Tibial nerve (tissue), 4 donors: ENCODE measurements around the gene GNAI3. TPM values are rescaled to one million over a fixed set of nuclear protein-coding genes. Genes with fewer than 3 reads are reported as not detected.

ENCODE experiments used
- DNase-seq, 2 donors: peaks; one replicate each; pipeline ENCODE4 v3.0.0-alpha.2; 2019; ENCODE audit warnings: low spot score in 2 of 2
- H3K27ac ChIP-seq, 4 donors: fragments of 200-600 bp; sonication (generic) in 3 of 4; one replicate each; pipeline ENCODE4 v1.5.1; 2017 to 2019; ENCODE audit warnings: mild to moderate bottlenecking in 1 of 4
- H3K27me3 ChIP-seq, 2 donors: fragments of 200-600 bp; sonication (generic) in 1 of 2; one replicate each; pipeline versions ENCODE4 v1.5.1 to v1.6.0; 2017 to 2019
- H3K36me3 ChIP-seq, 3 donors: fragments of 200-600 bp; sonication (generic); one replicate each; pipeline ENCODE4 v1.5.1; 2018 to 2019
- H3K4me1 ChIP-seq, 4 donors: fragments of 200-600 bp; sonication (generic) in 3 of 4; one replicate each; pipeline ENCODE4 v1.5.1; 2017 to 2019
- H3K4me3 ChIP-seq, 4 donors: fragments of 200-600 bp; sonication (generic) in 3 of 4; one replicate each; pipeline ENCODE4 v1.5.1; 2017 to 2019; ENCODE audit warnings: mild to moderate bottlenecking in 1 of 4, moderate library complexity in 1 of 4
- H3K9me3 ChIP-seq, 4 donors: fragments of 200-600 bp; sonication (generic) in 3 of 4; one replicate each; pipeline ENCODE4 v1.5.1; 2017 to 2019
- CTCF ChIP-seq, 5 experiments: fragments of 200-600 bp in 3 of 5; fragments of 450-650 bp in 2 of 5; sonication (generic) in 3 of 5; IDR thresholded peaks; one replicate each; pipeline ENCODE4 v1.5.1; 2016 to 2019; ENCODE audit warnings: antibody characterized with exemption in 5 of 5, mild to moderate bottlenecking in 3 of 5, moderate library complexity in 2 of 5
- EP300 ChIP-seq, 2 donors: sonication (generic); formaldehyde crosslinking; IDR thresholded peaks; one replicate each; pipeline ENCODE4 v1.6.1; 2017; ENCODE audit warnings: antibody characterized with exemption in 2 of 2, mild to moderate bottlenecking in 1 of 2
- POLR2A ChIP-seq, 2 donors: fragments of 450-650 bp; IDR thresholded peaks; one replicate each; pipeline ENCODE4 v1.6.1; 2017; ENCODE audit warnings: antibody characterized with exemption in 2 of 2, mild to moderate bottlenecking in 2 of 2, moderate library complexity in 2 of 2
- WGBS, 2 donors: methylation state at CpG; one replicate each; pipeline ENCODE4 v1.1.5; 2018; 5-methylcytosine and 5-hydroxymethylcytosine counted together
- total RNA-seq, 4 donors: library from RNA; depleted of rRNA; stranded (reverse); fragments of >200 nt; gene quantifications; one replicate each; pipeline ENCODE4 v1.1.0, GENCODE V29; 2016

Gene GNAI3
- total RNA-seq, 4 donors from 2014 or later = 4.0 to 6.3 (median 5.1) TPM

- H3K4me1 ChIP-seq = peaks cover 0 to 57% (median 16%) of the 10 kb centered on the region in 4 donors
- no peak for DNase-seq
- WGBS, 2 donors = 52 to 66% methylated on average over 5 of the region's 5 CpGs
- no peaks in the 10 kb centered on the region for H3K27me3 ChIP-seq
- H3K27ac ChIP-seq = peak overlapping the region in 2 of 4 donors; percentile 43 to 54
- TF ChIP-seq POLR2A (IDR thresholded peaks at IDR 0.05) (no peak), EP300 (IDR thresholded peaks at IDR 0.05) (no peak), CTCF (IDR thresholded peaks at IDR 0.05) (no peak)
- H3K36me3 ChIP-seq = peaks cover 0 to 67% (median 0%) of the 10 kb centered on the region in 3 donors
- H3K9me3 ChIP-seq = no peaks in the 10 kb centered on the region
- no peak overlapping the region for H3K4me3 ChIP-seq
These were observed 46.6 kb upstream of the GNAI3 start for GRCh38 chr1:109501644-109502363.

DNA sequence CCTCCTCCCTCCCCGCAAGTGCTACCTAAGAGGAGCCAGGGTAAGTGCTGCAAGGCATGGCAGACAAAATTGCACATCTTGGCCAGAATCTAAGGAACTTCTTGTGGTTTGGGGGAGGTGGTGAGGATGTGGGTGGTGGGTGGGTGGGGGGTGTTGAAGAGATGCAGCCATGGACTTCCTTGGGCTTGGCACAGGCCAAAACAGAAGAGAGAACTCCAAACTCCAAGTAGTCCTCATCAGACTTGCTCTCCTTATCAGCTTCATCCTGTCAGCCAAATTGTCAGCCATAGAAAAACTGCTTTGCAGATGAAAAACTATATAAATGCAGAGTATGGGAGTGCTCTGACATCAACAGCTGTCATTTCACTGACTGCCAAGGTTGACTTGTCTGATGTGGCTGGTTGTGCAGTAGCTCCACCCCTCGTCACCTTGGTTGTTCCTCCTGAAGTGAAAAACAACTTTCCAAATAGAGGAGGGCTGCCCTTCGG, 46.0 kb upstream of the GNAI3 start:
- 86 to 92% methylated on average over 3 of the region's 3 CpGs for WGBS, 2 donors
- H3K4me1 ChIP-seq = peaks cover 0 to 57% (median 16%) of the 10 kb centered on the region in 4 donors
- H3K27me3 ChIP-seq = no peaks in the 10 kb centered on the region
- TF ChIP-seq CTCF (IDR thresholded peaks at IDR 0.05) = no peak
- TF ChIP-seq EP300 (IDR thresholded peaks at IDR 0.05) = no peak
- no peak for TF ChIP-seq POLR2A (IDR thresholded peaks at IDR 0.05)
- no peaks in the 10 kb centered on the region for H3K9me3 ChIP-seq
- peaks cover 0 to 64% (median 0%) of the 10 kb centered on the region in 3 donors for H3K36me3 ChIP-seq
- H3K4me3 ChIP-seq = no peak overlapping the region
- DNase-seq = no peak
- no peak overlapping the region for H3K27ac ChIP-seq

- Histone ChIP-seq H3K4me1 (peaks cover 0 to 50% (median 16%) of the 10 kb centered on the region in 4 donors), H3K36me3 (peaks cover 0 to 60% (median 0%) of the 10 kb centered on the region in 3 donors), H3K27me3 (no peaks in the 10 kb centered on the region), H3K4me3 (no peak overlapping the region), H3K27ac (no peak overlapping the region), H3K9me3 (no peaks in the 10 kb centered on the region)
- DNase-seq = no peak
- TF ChIP-seq EP300 (IDR thresholded peaks at IDR 0.05) (no peak), POLR2A (IDR thresholded peaks at IDR 0.05) (no peak), CTCF (IDR thresholded peaks at IDR 0.05) (no peak)
- WGBS, 2 donors = 67 to 68% methylated on average over 5 of the region's 5 CpGs
These were observed 44.5 kb upstream of the GNAI3 start for GRCh38 chr1:109503935-109504334.

DNA sequence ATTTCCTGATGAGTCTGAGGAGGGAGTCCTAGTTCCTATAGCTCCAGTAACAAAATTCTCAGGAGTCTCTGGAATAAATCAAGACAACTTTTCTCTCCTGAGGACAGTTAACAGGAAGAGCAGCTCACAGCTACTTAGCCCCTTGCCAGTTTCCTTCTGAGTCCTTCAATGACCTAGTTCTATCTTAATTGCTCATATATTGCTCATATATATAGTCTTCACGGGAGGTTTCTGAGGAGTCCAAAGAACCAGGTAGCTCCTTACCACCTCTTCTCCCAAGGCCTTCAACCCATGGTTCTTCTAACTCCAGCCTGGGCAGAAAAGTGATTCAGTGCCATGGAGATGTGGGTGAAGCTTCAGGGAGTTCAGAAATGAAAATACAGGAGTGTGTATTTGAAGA, 43.4 kb upstream of the GNAI3 start:
- WGBS, 2 donors = 89 to 100% methylated on average over 1 of the region's 1 CpG
- no peaks in the 10 kb centered on the region for H3K9me3 ChIP-seq

More for the DNA sequence above, 43.4 kb upstream of the GNAI3 start:
- Histone ChIP-seq H3K27ac (no peak overlapping the region), H3K4me1 (peaks cover 0 to 46% (median 16%) of the 10 kb centered on the region in 4 donors), H3K36me3 (peaks cover 0 to 55% (median 0%) of the 10 kb centered on the region in 3 donors), H3K4me3 (no peak overlapping the region), H3K27me3 (no peaks in the 10 kb centered on the region)
- DNase-seq = no peak
- no peak for TF ChIP-seq POLR2A (IDR thresholded peaks at IDR 0.05)
- TF ChIP-seq CTCF (IDR thresholded peaks at IDR 0.05) = no peak
- no peak for TF ChIP-seq EP300 (IDR thresholded peaks at IDR 0.05)
